Measurements from ENCODE around the gene ALDH7A1. TPM values are rescaled to one million over a fixed set of nuclear protein-coding genes. Genes with fewer than 3 reads are reported as not detected.

Gene ALDH7A1
- total and polyA plus RNA-seq, 10 of the 15 experiments (the other 5 are each of a cell fraction or from before 2014, with no cell fraction given) = 0.18 to 1.0 (median 0.41) TPM; not detected in 1

DNA sequence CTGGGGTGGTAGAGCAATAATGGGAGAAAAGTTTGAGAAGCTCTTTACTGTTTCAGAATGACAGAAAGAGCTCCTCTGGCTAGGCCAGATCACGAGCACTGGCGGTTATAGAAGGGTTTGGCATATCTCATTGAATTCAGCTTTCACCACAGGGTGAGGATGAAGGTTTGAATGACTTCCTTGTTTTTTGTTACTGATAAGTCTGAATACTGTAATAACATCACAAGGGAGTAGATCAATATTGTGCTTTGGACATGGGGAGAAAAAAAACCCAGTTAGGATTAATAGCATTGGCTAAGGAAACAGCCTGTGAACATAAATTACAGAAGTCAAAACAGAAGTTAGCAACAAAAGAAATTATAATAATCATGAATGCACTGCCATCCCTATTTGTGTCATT, 15.1 kb upstream of the ALDH7A1 start:
- no peaks in the 10 kb centered on the region for H3K9me3 ChIP-seq (replicated peaks; ENCODE audit: control insufficient read depth, insufficient read depth, low read length)
- H3K4me3 ChIP-seq = no peak overlapping the region
- no peak overlapping the region for H3K27ac ChIP-seq (ENCODE audit: control insufficient read depth, insufficient read depth)
- ChIA-PET SMC1A (ENCODE audit: uncharacterized antibody, unreplicated experiment) (no interaction called here), CTCF (interaction anchor here (0.8 to 3.0 kb wide), 2 partner anchors 9 to 199 kb away, joined by 3 to 13 read pairs; partner anchors contain the start of gene PHAX), RAD21 (ENCODE audit: unreplicated experiment) (no interaction called here), POLR2A (no interaction called here)
- FAIRE-seq = no peak
- peaks cover 34% of the 10 kb centered on the region for H3K79me2 ChIP-seq (ENCODE audit: control insufficient read depth, insufficient read depth, low read length)
- ATAC-seq = peak; percentile 37; the same call in 2 of the 3 replicates
- H3K27me3 ChIP-seq (replicated peaks in 1 of 2; ENCODE audit: control insufficient read depth in 2 of 2, insufficient read depth in 2 of 2, low read length in 1 of 2) = no peaks in the 10 kb centered on the region
- intact Hi-C loops (cut with micrococcal nuclease; ENCODE audit: unreplicated experiment) = no loop called here
- BruUV-seq (replicated peaks) = TSS peak; percentile 31
- H3K9ac ChIP-seq (ENCODE audit: control insufficient read depth, insufficient read depth, low read length) = no peak overlapping the region
- H3K4me2 ChIP-seq (ENCODE audit: control insufficient read depth, insufficient read depth) = peak overlapping the region; percentile 32
- in situ Hi-C loops (cut with MboI) = no loop called here
- TF ChIP-seq HDGF (IDR thresholded peaks at IDR 0.05) (no peak), SREBF2 (IDR thresholded peaks at IDR 0.05; ENCODE audit: low read length) (no peak)
- no peaks in the 10 kb centered on the region for H4K20me1 ChIP-seq (ENCODE audit: control insufficient read depth, insufficient read depth)
- 0% methylated on average over 2 of the region's 2 CpGs for WGBS (ENCODE audit: insufficient coverage, insufficient replicate concordance, low lambda C conversion rate, missing lambda C conversion rate)
- H3K4me1 ChIP-seq (ENCODE audit: control insufficient read depth, insufficient read depth, low read length) = peaks cover 8% of the 10 kb centered on the region; the same call in 1 of the 2 replicates
- peaks cover 2 to 18% of the 10 kb centered on the region in 2 experiments; a peak in 3 of 4 replicates for H3K36me3 ChIP-seq (ENCODE audit: control insufficient read depth in 2 of 2, insufficient read depth in 2 of 2, low read length in 1 of 2)
- no peak overlapping the region for H2AFZ ChIP-seq (ENCODE audit: control insufficient read depth, low read depth, low read length)
- DNase-seq (ENCODE audit: low read depth, low spot score) = no peak

DNA sequence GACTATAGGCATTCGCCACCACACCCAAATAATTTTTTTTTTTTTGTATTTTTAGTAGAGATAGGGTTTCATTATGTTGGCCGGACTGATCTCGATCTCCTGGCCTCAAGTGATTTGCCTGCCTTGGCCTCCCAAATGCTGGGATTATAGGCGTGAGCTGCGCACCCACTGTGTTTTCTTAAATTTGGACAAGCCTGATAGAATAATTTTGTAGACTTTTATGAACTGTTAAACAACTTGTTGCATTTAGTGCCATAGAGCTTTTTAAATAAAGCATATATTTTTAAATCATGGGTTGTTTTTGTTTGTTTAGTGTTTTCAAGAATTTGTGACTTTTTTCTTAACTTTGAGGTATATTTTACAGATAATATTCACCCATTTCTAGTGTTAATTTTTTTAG, 10.5 kb upstream of the ALDH7A1 start:
- SMC1A ChIA-PET (ENCODE audit: uncharacterized antibody, unreplicated experiment) = interaction anchor here (0.9 to 1.4 kb wide), 2 partner anchors 70 to 665 kb away, joined by 3 to 7 read pairs; no protein-coding TSS in a partner anchor
- H3K79me2 ChIP-seq (ENCODE audit: control insufficient read depth, insufficient read depth, low read length) = peaks cover 53% of the 10 kb centered on the region
- CTCF ChIA-PET = interaction anchor here (0.7 to 1.1 kb wide), 2 partner anchors 8 to 62 kb away, joined by 4 to 5 read pairs; no protein-coding TSS in a partner anchor
- intact Hi-C loops (cut with micrococcal nuclease; ENCODE audit: unreplicated experiment) (no loop called here), in situ Hi-C loops (cut with MboI) (no loop called here)
- no peak for ATAC-seq
- no peak overlapping the region for H3K9ac ChIP-seq (ENCODE audit: control insufficient read depth, insufficient read depth, low read length)
- POLR2A ChIA-PET = interaction anchor here (0.7 kb wide), 1 partner anchor 171 kb away, joined by 3 read pairs; the partner anchor contains the start of gene LMNB1
- FAIRE-seq = no peak
- H2AFZ ChIP-seq (ENCODE audit: control insufficient read depth, low read depth, low read length) = no peak overlapping the region
- H3K4me2 ChIP-seq (ENCODE audit: control insufficient read depth, insufficient read depth) = no peak overlapping the region
- RAD21 ChIA-PET (ENCODE audit: unreplicated experiment) = no interaction called here
- no peak overlapping the region for H3K27ac ChIP-seq (ENCODE audit: control insufficient read depth, insufficient read depth)
- H3K36me3 ChIP-seq (ENCODE audit: control insufficient read depth in 2 of 2, insufficient read depth in 2 of 2, low read length in 1 of 2) = peaks cover 0 to 27% of the 10 kb centered on the region in 2 experiments; a peak in 3 of 4 replicates
- BruUV-seq (replicated peaks) = no TSS peak
- 100% methylated on average over 3 of the region's 5 CpGs for WGBS (ENCODE audit: insufficient coverage, insufficient replicate concordance, low lambda C conversion rate, missing lambda C conversion rate)
- H3K9me3 ChIP-seq (replicated peaks; ENCODE audit: control insufficient read depth, insufficient read depth, low read length) = no peaks in the 10 kb centered on the region
- no peaks in the 10 kb centered on the region for H4K20me1 ChIP-seq (ENCODE audit: control insufficient read depth, insufficient read depth)
- H3K27me3 ChIP-seq (replicated peaks in 1 of 2; ENCODE audit: control insufficient read depth in 2 of 2, insufficient read depth in 2 of 2, low read length in 1 of 2) = no peaks in the 10 kb centered on the region
- H3K4me1 ChIP-seq (ENCODE audit: control insufficient read depth, insufficient read depth, low read length) = no peaks in the 10 kb centered on the region; the same call in 1 of the 2 replicates
- DNase-seq (ENCODE audit: low read depth, low spot score) = no peak
- peak overlapping the region; percentile 9; the same call in 1 of the 2 replicates for H3K4me3 ChIP-seq
- TF ChIP-seq, protein P1, sequence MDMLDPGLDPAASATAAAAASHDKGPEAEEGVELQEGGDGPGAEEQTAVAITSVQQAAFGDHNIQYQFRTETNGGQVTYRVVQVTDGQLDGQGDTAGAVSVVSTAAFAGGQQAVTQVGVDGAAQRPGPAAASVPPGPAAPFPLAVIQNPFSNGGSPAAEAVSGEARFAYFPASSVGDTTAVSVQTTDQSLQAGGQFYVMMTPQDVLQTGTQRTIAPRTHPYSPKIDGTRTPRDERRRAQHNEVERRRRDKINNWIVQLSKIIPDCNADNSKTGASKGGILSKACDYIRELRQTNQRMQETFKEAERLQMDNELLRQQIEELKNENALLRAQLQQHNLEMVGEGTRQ (IDR thresholded peaks at IDR 0.05; ENCODE audit: borderline replicate concordance, low read depth, low read length) = no peak
- TF ChIP-seq PML (IDR thresholded peaks at IDR 0.05; ENCODE audit: low read length) = no peak
- TF ChIP-seq, protein P2, sequence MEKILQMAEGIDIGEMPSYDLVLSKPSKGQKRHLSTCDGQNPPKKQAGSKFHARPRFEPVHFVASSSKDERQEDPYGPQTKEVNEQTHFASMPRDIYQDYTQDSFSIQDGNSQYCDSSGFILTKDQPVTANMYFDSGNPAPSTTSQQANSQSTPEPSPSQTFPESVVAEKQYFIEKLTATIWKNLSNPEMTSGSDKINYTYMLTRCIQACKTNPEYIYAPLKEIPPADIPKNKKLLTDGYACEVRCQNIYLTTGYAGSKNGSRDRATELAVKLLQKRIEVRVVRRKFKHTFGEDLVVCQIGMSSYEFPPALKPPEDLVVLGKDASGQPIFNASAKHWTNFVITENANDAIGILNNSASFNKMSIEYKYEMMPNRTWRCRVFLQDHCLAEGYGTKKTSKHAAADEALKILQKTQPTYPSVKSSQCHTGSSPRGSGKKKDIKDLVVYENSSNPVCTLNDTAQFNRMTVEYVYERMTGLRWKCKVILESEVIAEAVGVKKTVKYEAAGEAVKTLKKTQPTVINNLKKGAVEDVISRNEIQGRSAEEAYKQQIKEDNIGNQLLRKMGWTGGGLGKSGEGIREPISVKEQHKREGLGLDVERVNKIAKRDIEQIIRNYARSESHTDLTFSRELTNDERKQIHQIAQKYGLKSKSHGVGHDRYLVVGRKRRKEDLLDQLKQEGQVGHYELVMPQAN (conservative IDR thresholded peaks at IDR 0.05) = no peak
- no peak for TF ChIP-seq ESRRA (IDR thresholded peaks at IDR 0.05; ENCODE audit: low read length)
- TF ChIP-seq, protein P3, sequence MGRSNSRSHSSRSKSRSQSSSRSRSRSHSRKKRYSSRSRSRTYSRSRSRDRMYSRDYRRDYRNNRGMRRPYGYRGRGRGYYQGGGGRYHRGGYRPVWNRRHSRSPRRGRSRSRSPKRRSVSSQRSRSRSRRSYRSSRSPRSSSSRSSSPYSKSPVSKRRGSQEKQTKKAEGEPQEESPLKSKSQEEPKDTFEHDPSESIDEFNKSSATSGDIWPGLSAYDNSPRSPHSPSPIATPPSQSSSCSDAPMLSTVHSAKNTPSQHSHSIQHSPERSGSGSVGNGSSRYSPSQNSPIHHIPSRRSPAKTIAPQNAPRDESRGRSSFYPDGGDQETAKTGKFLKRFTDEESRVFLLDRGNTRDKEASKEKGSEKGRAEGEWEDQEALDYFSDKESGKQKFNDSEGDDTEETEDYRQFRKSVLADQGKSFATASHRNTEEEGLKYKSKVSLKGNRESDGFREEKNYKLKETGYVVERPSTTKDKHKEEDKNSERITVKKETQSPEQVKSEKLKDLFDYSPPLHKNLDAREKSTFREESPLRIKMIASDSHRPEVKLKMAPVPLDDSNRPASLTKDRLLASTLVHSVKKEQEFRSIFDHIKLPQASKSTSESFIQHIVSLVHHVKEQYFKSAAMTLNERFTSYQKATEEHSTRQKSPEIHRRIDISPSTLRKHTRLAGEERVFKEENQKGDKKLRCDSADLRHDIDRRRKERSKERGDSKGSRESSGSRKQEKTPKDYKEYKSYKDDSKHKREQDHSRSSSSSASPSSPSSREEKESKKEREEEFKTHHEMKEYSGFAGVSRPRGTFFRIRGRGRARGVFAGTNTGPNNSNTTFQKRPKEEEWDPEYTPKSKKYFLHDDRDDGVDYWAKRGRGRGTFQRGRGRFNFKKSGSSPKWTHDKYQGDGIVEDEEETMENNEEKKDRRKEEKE (IDR thresholded peaks at IDR 0.05) = no peak
- TF ChIP-seq, protein P4, sequence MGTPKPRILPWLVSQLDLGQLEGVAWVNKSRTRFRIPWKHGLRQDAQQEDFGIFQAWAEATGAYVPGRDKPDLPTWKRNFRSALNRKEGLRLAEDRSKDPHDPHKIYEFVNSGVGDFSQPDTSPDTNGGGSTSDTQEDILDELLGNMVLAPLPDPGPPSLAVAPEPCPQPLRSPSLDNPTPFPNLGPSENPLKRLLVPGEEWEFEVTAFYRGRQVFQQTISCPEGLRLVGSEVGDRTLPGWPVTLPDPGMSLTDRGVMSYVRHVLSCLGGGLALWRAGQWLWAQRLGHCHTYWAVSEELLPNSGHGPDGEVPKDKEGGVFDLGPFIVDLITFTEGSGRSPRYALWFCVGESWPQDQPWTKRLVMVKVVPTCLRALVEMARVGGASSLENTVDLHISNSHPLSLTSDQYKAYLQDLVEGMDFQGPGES (IDR thresholded peaks at IDR 0.05) = no peak
- no peak for TF ChIP-seq KAT2A (conservative IDR thresholded peaks at IDR 0.05; ENCODE audit: control insufficient read depth, low read depth, low read length)
- no peak for TF ChIP-seq PAX5 (IDR thresholded peaks at IDR 0.05; ENCODE audit: borderline replicate concordance, low read depth, low read length)
